GM06990 (cell line): ENCODE results near the gene VPS13D.

Experiments
- DNase-seq: peaks from one replicate; pipeline ENCODE4 v3.0.0-alpha.2; 2011; ENCODE audit not compliant: insufficient read length; ENCODE audit errors: extremely low read depth
- H3K27me3 ChIP-seq: replicated peaks from 2 replicates; pipeline ENCODE4 v1.6.0; 2011; ENCODE audit warnings: low read length; ENCODE audit not compliant: control insufficient read depth, insufficient read depth
- H3K36me3 ChIP-seq: 2 replicates; pipeline ENCODE4 v1.5.1; 2011; ENCODE audit warnings: low read length; ENCODE audit not compliant: control insufficient read depth, insufficient read depth
- H3K4me3 ChIP-seq: replicated peaks from 2 replicates; pipeline ENCODE4 v1.5.1; 2011; ENCODE audit warnings: low read depth, mild to moderate bottlenecking, control low read depth, low read length
- CTCF ChIP-seq: IDR thresholded peaks from 2 replicates; pipeline ENCODE4 v1.5.1; 2011; ENCODE audit warnings: low read length, control low read depth, mild to moderate bottlenecking, inconsistent platforms; ENCODE audit not compliant: insufficient read depth, poor library complexity, severe bottlenecking

The VPS13D gene

GRCh38 chr1:12356004-12356890 lies 126.4 kb downstream of the VPS13D start:
- H3K4me3 ChIP-seq, result no peak overlapping the region
- H3K36me3 ChIP-seq, result peaks cover 1% of the 10 kb centered on the region
- no peaks in the 10 kb centered on the region for H3K27me3 ChIP-seq
- TF ChIP-seq CTCF, result no peak
- DNase-seq, result no peak

GRCh38 chr1:12358499-12358898 lies 128.7 kb downstream of the VPS13D start:
- no peak for DNase-seq
- TF ChIP-seq CTCF, result no peak
- H3K27me3 ChIP-seq, result no peaks in the 10 kb centered on the region
- H3K4me3 ChIP-seq, result no peak overlapping the region
- H3K36me3 ChIP-seq, result peaks cover 1% of the 10 kb centered on the region

- no peak for TF ChIP-seq CTCF
- H3K4me3 ChIP-seq, result no peak overlapping the region
- peaks cover 1% of the 10 kb centered on the region for H3K36me3 ChIP-seq
- H3K27me3 ChIP-seq, result no peaks in the 10 kb centered on the region
- DNase-seq, result no peak
These were observed 129.7 kb downstream of the VPS13D start for GRCh38 chr1:12359359-12360133.

- no peak for DNase-seq
- H3K4me3 ChIP-seq, result no peak overlapping the region
- TF ChIP-seq CTCF, result no peak
- H3K27me3 ChIP-seq, result no peaks in the 10 kb centered on the region
- no peaks in the 10 kb centered on the region; the same call in 1 of the 2 replicates for H3K36me3 ChIP-seq
These were observed 138.8 kb downstream of the VPS13D start for GRCh38 chr1:12368646-12369045.

GRCh38 chr1:12369258-12369657 lies 139.4 kb downstream of the VPS13D start:
- TF ChIP-seq CTCF, result no peak
- Histone ChIP-seq H3K27me3 (no peaks in the 10 kb centered on the region), H3K36me3 (peaks cover 2% of the 10 kb centered on the region), H3K4me3 (no peak overlapping the region)
- DNase-seq, result no peak
